HG03442 (cell line): ENCODE data around the gene CRIP1.

Source experiments
- ATAC-seq: cut with Tn5 transposase; IDR thresholded peaks from one replicate; pipeline ENCODE4 v1.9.1; 2021; ENCODE audit warnings: mild to moderate bottlenecking, moderate library complexity; ENCODE audit not compliant: unreplicated experiment

Gene CRIP1, protein sequence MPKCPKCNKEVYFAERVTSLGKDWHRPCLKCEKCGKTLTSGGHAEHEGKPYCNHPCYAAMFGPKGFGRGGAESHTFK

DNA sequence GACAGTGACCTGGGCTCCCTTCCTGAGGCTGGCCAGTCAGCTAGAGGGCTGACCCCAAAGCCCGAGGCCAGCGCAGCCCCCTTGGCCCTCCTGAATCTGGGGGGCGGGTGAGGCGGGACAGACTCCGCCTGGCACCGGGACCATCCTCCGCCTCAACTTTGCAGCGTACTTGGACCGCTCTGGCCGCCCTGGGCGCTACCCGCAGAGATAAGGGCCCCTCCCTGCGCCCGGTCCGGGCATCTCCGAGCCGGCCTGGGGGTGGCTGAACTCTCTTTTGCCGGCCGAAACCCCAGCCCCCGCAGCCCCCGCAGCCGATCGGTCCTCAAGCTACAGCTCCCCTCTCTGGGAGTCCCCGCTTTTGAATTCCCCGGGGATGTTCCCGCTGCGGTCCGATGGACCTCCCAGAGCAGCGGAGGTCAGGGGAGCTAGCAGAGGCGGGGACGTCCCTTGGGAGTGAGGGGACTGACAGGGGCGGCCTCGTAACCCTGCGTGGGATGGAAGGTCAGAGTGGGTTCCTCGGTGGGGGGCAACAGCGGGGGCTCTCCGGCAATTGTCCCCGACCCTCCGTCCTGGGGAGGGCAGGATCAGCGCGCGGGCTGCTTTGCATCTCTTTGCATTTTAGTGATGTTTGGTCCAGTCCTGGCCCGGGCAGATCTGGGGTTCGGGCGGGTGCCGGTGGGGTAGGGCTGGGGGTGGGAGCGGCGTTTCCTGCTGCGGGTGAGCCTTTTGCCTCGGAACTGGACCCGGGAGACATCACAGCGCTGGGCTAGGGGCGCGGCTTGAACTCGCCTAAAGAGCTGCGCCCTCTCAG lies at the start of gene CRIP1:
TSS of gene CRIP1 (plus strand) at position 724 of the 811 bp plus-strand sequence. CDS start 374 bp downstream, outside the sequence.
- no peak for ATAC-seq

DNA sequence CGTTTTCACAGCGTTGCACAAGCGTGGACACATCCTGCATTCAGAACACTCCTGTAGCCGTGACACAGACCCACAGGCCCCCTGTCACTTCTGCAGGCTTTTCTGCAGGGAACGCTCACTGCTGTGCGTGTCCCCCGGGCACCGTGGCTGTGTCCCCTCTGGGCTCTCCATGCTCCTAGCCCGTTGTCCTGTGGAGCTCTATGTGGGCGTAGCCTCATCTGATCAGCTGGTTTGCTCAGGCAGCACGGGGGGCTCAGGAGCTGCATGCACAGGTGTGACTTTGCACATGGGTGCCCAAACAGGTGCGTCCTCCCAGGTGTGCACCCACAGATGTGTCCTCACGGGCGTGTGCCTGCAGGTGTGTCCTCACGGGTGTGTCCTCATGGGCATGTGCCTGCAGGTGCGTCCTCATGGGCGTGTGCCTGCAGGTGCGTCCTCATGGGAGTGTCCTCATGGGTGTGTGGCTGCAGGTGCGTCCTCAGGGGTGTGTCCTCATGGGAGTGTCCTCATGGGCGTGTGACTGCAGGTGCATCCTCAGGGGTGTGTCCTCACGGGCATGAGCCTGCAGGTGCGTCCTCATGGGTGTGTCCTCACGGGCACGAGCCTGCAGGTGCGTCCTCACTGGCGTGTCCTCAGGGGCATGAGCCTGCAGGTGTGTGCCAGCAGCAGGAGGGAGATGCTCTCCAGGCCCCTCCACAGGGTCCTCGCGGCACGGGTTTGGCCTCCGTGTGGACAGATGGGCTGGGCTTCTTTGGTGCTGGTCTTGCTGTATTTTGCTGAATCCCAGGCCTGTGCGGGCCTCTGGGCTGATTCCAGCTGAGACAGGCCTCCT lies 49.6 kb upstream of the CRIP1 start:
- no peak for ATAC-seq

DNA sequence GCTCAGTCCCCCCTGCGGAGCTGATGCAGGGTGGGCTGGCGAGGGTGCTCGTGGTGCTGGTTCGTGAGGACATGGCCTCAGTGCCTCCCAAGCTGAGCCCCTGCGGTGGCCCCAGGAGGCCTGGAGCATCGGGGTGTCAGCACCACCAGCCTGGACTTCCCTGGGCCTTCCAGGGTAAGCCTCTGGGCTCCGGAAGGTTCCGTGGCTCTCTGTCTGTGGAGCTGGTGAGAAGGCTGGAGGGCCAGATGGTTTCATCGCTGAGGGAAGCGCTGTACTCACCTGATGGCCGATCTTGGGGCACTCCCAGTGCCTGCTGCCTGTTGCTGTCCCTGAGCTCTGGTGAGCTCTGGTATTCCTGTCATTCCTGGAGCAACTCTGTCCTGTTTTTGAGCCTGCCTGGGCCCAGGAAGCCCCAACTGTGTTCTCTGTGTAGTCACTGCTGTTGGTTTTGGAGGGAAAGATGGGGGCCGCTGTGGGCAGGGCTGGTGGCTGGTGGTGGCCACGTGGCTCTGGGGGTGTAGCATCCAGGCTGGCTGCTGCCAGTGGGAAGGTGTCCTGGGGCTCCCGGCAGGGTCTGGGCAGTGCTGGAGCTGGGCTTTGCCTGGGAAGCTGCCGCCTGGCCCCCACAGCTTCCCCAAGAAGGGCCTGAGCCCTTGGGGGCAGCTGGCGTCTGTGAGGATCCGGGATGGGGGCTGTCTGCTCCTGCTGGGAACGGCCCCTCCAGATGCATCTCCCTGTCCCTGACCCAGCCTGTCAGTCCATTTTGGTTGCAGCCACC lies 48.8 kb upstream of the CRIP1 start:
- ATAC-seq: no peak

DNA sequence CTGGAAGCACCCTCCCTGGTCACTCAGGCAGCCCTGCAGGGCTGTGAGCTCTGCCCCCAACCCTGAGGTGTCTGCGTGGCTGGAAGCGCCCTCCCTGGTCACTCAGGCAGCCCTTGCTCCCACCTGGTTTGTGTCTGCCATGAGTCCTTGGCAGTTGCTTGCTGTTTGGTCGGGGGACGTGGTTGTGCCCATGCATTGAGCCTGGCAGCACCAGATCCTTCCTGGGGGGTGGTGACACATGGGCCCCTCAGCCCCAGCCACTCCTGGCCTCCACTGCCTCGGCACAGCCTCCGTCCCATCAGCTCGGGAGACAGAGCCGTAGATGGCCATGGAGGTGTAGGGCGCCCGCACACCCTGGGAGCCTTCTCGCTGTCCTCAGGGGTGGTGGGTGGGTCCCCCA lies 47.5 kb upstream of the CRIP1 start:
- ATAC-seq: no peak

DNA sequence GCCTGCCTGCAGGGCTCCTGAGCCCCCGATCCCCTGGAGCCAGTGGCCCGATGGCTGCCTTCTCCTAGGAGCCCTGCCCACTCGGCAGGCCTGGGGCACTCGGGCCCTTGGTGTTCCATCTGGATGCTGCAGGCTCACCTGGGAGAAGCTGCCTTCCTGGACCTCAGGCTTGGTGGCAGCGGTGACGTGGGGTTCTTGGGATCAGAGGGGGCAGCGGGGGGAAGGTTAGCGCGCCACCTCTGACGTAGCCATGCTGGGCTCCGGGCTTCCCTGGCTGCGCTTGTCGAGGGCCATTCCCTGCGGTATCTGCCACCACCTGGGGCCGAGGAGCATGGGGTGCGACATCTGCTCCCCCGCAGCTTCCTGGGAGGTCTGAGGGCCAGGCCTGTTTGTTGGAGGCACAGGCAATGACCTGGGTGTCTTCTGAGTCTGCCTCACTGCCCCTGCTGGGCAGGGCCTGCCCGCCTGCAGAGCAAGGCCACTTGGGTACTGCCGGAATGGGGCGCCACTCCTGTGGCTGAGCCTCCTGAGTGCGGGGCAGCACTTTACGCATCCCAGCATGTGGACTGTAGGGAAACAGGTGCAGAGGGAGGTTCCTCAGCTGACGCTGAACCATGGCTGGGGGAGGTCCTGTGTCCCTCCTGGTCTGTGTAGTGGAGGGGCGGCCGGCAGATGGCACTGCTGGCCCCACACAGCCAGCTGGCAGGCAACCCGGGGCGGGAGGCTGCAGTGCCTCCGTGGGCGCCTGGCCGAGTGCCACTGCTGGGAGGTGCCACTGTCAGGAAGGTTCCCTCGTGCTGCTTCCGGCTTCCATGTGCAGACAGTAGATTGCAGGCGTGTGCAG lies 46.8 kb upstream of the CRIP1 start:
- ATAC-seq: no peak

DNA sequence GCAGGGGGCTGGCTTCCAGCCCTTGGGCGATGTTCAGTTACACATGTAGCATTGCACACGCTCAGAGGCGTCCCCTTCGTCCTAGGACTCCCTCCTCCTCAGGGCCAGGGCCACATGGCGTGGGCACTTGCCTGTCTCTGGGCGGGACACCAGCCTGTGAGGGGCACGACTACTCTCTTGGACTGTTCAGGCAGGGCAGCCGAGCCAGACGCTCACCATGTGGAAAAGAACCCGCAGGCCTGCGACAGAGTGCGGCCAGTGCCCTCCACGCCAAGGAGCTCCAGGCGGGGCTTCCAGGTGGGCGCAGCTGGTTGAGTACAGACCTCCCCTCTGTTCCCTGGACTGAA lies 46.2 kb upstream of the CRIP1 start:
- ATAC-seq: no peak

DNA sequence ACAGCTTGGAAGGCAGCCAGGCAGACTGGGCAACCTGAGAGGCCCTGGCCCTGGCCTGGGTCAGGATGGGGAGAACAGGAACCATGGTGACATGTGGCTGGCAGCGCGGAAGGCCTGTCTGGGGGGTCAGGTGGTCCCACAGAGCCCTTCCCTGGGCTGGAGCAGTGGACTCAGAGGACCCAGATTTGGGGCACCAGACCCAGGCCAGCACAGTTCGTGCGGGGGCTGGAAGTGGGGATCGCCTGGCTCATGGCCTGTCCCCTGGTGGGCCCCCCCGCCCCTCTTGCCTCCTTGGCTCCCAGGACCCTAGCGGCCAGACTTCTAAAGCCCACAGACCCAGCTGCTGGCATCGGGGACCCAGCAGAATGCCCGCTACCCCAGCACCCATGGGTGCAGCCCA lies 45.7 kb upstream of the CRIP1 start:
- ATAC-seq: no peak

DNA sequence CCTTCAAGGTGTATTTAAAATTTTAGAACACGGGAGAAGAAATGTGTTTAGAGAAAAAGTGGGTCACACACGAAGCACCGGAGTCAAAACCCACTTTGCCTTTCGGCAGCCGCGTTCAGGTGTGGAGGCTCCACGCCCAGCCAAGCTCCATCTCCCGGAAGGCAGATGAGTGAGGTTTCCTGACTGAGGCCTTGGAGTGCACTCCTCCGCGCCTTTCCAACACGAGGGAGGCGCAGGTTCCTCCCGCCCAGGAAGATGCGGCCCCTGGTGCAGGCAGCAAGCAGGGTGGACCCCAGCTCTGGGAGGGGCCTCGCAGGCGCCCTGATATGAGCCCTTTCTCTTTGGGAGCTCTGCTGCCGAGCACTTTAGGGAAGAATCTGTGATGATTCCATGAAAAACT lies 44.6 kb upstream of the CRIP1 start:
- ATAC-seq: no peak

DNA sequence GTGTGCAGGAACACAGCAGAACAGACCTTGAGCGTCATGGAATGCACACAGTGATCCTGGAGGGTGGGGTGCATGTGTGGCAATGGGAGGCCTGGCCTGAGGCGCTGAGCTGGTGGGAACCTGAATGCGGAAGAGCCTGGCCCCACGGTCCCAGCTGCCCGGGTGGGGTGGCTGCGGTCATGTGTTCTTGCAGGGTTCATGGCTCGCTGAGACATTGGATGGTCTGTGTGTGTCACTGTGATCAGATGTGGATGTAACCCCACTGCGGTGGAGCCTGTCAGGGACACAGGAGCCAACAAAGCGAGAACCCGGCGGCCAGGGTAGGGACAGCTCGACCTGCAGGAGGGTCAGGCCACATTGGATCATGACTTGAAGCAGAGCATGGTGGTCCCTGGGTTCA lies 43.9 kb upstream of the CRIP1 start:
- no peak for ATAC-seq

DNA sequence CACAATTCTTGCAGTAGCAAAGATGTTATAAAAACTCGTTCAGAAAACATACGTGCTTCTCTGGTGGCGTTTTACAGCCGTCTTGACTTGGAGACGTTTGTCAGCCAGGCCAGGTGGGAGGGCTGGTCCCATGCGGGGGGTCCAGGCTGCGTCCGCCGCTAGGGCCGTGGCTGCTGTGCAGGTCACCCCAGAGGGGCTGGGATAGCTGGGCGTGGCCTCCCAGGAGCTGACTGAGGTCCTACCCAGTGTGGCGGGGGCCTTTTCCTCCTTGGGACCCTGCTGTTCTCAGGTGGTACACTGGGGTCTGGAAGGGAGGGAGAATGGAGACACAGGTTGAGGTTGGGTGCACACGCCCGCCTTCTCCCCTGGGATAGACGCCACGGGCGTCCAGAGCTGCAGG lies 41.8 kb upstream of the CRIP1 start:
- ATAC-seq: no peak

DNA sequence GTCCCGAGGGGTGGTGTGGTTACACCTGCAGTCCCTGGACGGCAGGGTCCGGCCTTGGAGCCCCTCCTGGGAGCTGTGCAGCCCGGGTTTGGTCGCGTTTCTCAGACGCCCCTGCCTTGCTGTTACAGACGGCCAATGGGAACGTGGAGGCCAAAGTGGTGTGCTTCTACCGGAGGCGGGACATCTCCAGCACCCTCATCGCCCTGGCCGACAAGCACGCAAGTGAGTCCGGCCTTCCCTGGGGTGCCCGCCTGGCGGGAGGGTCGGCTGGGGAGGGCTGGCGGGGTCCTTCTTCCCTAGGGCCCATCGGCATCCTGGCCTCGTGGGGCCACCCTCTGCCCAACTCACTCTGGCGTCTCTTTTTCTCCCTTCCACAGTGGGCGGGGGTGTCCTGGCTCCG lies 41.4 kb upstream of the CRIP1 start:
- ATAC-seq: no peak

DNA sequence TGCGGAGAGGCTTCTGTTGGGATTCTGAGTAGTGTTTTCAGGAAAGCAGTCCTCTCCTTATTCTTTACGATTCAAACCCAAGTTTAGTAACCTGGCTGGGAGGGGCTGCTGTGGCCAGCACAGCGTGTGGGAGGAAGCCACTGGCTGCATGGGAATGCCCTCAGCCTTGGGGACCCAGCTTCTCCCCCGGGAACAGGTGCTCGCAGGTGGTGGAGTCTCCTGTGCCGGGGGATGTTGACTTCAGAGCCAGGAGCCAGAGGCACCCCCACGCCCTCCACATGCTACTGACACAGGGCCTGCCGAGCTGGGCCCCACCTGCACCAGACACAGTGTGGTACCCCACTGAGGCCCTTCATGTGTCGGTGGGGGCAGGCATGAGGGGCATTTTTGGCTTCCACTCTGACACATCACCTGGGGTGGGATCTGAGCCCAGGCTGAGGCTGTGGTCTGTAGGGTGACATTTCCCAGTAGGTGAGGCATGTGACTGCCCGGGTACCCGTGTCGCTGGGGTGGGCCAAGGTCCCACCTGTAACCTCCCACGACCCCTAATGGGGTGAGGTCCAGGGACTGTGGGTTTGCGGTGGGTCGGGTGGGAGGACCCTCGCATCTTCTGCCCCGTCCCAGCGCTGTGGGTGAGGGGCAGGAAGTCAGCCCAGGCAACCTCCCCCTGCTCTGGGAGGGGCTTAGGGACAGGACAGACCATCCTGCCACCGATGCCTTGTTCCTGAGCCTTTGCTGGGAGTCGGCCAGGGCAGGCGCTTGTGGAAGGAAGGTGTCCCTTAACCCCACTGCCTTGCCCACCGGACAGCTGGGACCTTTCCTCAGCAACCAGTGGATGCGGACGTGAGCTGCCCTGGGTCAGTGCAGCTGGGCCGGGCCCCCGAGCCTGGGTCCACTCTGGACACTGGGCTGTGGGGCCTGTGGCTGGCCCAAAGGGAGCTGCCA lies 40.5 kb upstream of the CRIP1 start:
- ATAC-seq: no peak

DNA sequence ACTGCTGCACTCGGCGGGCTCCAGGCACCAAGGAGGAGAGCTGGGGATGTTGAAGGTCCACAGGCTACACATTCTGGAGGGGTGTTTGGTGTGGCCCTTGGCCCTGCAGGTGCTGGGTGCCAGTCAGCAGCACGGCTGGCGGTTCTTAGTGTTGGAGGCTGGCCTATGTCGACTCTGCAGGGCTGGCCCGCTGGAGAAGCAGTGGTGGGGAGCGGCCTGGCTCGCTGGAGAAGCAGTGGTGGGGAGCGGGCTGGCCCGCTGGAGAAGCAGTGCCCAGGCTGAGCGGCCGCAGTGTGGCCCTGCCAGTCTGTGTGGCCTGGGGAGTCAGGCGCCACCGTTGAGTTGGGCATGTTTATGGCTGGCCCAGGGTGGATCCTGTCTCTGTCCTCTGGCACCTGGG lies 39.7 kb upstream of the CRIP1 start:
- ATAC-seq: no peak

DNA sequence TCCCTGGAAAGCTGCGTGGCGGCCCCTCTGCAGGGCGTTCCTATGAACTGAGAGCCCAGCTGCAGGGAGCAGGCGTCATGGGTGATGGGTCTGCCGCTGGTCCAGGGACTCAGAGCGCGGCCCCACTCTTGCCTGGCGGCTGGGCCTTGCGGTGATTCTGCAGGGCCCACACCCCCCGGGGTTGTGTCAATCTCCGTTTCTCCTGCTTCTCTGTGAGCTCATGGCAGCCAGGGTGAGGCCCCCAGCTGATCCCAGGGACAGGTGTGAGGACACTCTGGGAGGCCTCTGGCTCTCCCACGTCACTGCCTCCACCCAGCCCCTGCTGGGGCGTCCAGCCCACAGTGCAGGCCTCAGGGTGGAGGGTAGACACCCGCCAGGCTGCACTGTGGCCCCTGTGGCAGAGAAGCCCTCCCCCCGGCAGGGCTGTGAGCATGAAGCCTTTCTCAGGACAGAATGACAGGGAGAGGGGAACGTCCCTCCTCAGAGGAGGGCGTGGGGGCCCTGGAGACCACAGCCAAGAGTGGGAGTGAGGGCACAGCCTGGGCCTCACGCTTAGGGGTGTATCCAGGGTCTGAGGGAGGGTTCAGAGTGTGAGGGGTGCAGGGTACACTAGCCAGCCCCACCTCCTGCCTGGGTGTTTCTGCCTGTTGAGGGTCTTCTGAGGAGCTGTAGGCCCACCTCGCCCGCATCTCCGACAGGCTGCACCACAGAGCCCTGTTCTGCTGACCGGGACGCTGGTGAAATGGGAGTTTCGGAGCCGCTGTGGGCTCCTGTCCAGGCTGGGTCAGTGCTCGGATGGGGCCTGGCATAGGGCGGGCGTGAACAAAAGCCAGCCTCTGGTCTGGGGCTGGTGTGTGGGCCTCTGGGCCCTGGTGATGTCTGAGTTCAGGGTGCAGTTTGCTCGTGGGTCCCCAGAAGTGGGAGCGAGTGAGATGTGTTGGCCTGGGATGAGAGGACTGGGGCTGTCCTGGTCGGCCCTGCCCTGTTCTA lies 38.7 kb upstream of the CRIP1 start:
- ATAC-seq: no peak

DNA sequence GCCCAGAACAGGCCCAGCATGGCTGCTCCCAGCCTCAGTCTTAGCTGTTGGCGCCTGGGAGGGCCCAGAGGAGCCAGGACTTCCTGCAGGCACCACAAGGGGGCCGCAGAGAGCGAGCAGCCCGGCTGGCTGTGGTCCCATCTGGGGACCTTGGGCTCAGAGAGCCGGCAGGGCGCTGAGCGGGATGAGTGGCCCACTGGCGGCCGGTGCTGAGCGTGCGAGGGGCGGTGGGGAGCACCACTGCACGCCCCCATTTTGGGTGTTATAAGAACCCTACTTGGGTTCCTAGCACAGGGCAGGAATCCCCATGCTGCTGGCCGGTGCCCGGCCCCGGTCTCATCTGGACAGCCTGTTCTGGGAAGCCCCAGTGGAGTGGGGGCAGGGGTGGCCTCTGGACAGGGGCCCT lies 38.0 kb upstream of the CRIP1 start:
- no peak for ATAC-seq

DNA sequence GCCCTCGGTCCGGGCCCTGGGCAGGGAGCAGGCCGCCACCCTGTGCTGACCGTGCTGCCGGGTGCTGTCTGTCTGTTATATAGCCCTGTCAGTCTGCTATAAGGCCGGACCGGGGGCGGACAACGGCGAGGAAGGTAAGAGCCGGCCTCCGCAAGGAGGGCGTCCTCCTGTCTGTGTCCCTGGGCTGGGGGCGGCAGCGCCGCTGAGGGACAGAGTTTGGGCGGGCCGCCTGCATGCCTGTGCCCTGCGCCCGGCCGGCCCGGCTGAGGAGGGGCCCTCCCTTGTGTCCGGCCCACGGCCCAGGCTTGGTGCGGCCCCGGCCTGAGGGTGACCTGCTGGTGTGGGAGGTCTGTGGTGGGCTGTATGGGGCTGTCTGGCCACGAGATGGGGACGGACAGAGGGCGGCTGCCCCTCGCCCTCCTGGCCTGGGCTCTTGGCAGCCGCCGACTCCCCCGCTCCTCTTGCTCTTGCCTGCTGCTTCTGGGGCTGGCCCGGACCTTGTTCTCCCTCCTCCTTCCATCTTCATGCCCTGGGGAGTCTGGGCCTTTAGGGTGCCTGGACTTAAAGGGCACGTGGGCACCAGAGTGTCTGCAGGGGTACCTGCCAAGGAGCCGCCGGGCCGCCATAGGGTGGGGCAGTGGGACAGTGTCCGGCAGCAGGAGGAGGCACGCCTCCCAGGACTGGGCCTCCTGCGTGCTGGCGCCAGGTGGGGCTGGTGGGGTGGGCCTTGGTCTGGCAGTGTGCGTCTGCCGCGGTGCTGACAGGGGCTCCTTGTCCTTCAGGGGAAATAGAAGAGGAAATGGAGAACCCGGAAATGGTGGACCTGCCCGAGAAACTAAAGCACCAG lies 37.2 kb upstream of the CRIP1 start:
- ATAC-seq: no peak

DNA sequence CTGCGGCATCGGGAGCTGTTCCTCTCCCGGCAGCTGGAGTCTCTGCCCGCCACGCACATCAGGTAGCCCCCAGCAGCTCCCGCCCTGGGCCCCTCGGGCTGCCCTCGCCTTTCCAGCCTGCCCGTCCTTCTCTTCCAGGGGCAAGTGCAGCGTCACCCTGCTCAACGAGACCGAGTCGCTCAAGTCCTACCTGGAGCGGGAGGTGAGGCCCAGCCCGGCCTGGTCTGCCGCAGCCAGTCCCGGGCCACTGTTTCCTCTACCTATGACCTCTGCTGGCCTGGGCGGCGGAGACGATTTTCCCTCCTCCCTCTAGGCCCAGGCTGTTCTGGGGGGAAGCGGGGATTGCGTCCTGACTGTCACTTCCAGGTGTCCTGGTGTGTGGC lies 36.6 kb upstream of the CRIP1 start:
- no peak for ATAC-seq
